ENCODE results near the gene ETHE1.

Gene ETHE1

GRCh38 chr19:43489310-43489709, 37.7 kb downstream of the ETHE1 start:
- DNase-seq (ENCODE audit: low read depth) = no peak

DNA sequence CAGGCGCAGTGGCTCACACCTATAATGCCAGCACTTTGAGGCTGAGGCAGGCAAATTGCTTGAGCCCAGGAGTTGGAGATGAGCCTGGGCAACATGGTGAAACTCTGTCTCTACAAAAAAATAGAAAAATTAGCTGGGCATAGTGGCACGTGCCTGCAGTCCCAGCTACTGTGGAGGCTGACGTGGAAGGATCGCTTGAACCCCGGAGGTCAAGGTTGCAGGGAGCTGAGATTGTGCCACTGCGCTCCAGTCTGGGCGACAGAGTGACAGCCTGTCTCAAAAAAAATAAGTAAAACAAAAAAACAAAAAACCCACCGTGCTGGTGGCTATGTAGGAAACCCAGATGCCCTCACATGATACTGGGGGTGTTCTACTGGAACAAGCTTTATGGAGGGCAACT, 38.8 kb downstream of the ETHE1 start:
- DNase-seq (ENCODE audit: low read depth) = no peak

- no peak for DNase-seq (ENCODE audit: low read depth)
These were observed 40.6 kb downstream of the ETHE1 start for GRCh38 chr19:43486412-43486811.

GRCh38 chr19:43485951-43486350, 41.0 kb downstream of the ETHE1 start:
- DNase-seq (ENCODE audit: low read depth) = no peak

- DNase-seq (ENCODE audit: low read depth) = no peak
These were observed 43.7 kb downstream of the ETHE1 start for GRCh38 chr19:43483281-43483680.

DNA sequence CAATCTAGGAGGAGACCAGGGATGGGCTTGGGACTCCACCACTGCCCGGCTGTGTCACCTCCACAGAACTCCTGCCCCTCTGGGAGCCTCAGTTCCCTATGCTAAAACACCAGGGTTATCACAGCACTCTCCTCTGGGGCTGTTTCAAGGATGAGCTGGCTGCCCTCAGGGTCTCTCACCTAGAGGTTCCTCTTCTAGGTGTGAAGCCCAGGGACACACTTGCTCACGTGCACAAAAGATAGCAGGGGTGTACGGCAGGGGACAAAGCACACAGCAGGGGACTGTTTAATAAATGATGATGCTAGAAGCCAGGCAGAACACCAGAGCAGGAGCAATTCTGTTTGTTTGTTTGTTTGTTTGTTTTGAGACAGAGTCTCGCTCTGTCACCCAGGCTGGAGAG, 44.8 kb downstream of the ETHE1 start:
- DNase-seq (ENCODE audit: low read depth) = no peak

GRCh38 chr19:43481701-43482100, 45.3 kb downstream of the ETHE1 start:
- no peak for DNase-seq (ENCODE audit: low read depth)

DNA sequence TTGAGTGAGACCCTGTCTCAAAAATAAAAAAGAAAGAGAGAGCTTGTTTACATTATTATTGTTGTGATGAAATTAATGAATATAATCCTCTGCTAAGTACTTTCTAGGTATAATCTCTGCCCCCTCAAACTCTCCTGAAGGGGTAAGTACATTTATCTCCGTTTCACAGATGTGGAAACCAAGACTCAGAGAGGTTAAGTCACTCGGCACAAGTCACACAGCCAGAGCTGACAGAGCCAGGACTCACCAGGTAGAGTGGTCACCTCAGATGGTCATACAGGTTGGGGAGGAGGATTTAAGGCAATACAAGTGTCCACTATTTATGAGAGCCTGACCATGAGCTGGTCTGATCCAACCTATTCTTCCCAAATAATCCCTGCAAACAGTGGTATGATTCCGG, 46.4 kb downstream of the ETHE1 start:
- no peak for DNase-seq (ENCODE audit: low read depth)

DNA sequence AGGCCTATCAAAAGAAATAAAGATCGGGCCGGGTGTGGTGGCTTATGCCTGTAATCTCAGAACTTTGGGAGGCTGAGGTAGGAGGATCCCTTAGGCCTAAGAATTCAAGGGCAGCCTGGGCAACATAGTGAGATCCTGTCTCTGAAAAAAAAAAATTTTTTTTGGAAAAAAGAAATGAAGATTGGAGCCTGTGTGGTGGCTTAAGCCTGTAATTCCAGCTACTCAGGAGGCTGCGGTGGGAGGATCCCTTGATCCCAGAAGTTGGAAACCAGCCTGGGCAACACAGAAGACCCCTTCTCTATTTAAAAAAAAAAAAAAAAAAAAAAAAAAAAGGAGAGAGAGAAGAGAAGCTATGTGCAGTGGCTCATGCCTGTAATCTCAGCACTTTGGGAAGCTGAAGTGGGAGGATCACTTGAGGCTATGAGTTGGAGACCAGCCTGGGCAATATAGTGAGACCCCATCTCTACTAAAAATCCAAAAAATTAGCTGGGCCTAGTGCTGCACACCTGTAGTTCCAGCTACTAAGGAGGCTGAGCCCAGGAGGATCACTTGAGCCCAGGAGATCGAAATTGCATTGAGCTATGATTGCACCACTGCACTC, 46.9 kb downstream of the ETHE1 start:
- no peak for DNase-seq (ENCODE audit: low read depth)

DNA sequence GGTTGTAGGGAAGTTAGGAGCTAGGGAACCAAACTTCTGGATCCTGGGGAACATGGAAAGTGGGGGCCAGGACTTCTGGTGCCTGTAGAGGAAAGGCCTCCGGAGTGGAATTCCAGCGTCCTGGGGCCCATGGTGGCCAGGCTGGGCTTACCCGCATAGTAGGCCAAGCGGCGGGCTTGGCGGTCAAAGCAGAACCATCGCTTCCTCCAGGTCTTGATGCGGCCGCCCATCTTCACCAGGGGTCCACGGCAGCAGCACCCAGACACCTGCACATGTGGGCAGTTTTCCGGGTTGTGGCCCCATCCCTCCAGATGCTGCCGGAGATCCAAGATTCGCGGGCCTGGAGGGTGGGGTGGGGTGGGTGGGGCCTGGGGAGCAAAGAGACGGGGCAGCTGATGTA, 47.8 kb downstream of the ETHE1 start:
- no peak for DNase-seq (ENCODE audit: low read depth)

DNA sequence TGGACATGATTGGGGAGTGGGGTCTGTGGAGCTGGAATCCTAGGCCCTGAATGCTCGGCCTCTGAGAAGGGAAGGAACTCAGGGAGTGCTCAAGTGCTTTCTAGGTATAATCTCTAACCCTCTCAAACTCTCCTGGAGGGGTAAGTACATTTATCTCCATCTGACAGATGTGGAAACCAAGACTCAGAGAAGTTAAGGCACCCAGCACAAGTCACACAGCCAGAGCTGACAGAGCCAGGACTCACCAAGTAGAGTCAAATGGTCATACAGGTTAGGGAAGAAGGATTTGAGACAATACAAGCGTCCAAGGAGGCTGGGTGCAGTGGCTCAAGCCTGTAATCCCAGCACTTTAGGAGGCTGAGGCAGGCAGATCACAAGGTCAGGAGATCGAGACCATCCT, 48.7 kb downstream of the ETHE1 start:
- DNase-seq (ENCODE audit: low read depth) = no peak

GRCh38 chr19:43476606-43477005, 50.4 kb downstream of the ETHE1 start:
- DNase-seq (ENCODE audit: low read depth) = no peak

- DNase-seq (ENCODE audit: low read depth) = peak; percentile 95
These were observed 51.9 kb downstream of the ETHE1 start for GRCh38 chr19:43474986-43475705.

DNA sequence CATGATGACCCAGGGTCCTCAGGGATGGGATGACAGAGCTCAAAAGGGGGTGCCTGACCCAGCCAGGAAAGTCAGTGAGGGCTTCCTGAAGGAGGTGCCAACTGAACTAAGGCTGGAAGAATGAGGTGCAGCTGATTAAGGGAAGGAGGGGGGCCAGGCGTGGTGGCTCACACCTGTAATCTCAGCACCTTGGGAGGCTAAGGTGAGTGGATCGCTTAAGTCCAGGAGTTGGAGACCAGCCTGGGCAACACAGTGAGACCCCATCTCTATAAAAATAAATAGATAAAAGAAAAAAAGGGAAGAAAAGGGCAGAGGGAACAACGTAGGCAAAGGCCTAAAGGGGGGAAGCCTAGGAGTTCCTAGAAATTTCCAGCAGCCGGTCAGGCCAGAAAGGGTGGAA, 52.5 kb downstream of the ETHE1 start:
- no peak for DNase-seq (ENCODE audit: low read depth)

DNA sequence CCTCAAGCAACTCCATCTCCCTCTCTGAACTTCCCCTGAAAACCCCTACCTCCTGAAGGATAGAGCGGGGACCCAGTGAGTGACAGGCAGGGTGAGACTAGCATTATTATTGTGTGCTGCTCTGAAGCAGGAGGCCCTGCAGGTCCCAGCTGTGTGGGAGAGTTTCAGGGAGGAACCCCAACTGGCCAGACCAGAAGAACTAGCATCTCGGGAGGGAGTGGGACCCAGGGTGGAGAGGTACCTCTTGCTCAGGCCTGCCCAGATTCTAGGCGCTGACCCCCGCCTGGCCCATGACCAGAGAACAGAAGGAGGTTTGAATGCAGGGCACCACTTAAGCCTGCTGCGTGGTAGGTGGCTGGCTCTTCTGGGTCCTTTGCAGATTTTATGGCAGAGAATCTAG, 55.9 kb downstream of the ETHE1 start:
- DNase-seq (ENCODE audit: low read depth) = no peak

- DNase-seq (ENCODE audit: low read depth) = peak; percentile 50
These were observed 56.7 kb downstream of the ETHE1 start for GRCh38 chr19:43470288-43470687.

- no peak for DNase-seq (ENCODE audit: low read depth)
These were observed 57.9 kb downstream of the ETHE1 start for GRCh38 chr19:43469160-43469480.

- no peak for DNase-seq (ENCODE audit: low read depth)
These were observed 58.4 kb downstream of the ETHE1 start for GRCh38 chr19:43468354-43469159.

- no peak for DNase-seq (ENCODE audit: low read depth)
These were observed 59.3 kb downstream of the ETHE1 start for GRCh38 chr19:43467730-43468129.

DNA sequence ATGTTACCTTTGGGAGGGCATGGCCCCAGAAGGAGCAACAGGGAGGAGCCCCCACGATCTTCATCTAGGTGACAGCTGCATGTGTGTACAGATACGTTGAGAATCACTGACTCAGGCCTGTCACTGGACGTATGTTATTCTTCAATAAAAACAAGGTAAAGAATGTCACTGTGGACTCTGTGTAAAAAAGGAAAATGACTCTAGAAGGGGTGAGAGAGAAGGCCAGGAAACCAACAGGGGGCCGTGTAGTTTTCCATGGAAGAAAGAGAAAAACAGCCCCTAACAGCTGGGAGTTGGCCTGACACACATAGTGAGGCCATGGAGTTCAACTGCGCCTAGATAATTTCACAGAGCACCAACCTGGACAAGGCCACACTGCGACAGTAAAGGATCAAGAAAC, 59.7 kb downstream of the ETHE1 start:
- no peak for DNase-seq (ENCODE audit: low read depth)

- no peak for DNase-seq (ENCODE audit: low read depth)
These were observed 60.2 kb downstream of the ETHE1 start for GRCh38 chr19:43466793-43467192.

DNA sequence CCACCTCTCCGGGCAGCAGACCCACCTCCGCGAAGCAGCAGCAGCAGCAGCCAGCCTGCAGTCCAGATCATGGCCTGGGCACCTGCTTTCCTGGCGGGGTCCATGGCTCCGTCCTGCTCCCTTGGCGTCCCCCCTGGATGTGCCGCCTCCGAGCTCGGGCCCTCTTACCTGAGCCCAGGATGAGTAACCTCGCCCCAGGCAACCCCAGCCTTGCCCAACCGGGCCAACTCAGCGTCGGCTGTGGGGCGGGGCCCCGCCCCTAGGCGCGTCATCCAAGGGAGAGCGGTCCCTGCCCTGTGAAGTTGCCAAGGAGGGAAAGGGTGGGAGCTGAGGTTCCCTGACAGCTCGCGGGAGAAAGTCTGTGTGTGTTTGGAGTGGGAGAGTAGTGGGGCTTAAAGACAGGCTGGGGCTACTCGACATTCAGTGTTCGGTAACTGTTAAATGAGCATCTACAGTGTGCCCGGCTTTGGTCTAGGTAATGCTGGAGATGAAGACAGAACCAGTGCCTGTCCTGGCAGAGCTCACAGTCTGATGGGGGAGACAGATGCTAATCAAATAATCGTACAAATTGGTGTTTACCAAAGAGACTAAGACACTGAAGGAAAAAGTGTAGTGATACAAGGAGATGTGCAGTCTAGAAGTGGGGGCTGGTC, 61.4 kb downstream of the ETHE1 start, which contains the start of gene LYPD3:
LYPD3 (minus strand) TSS at position 141 of the 653 bp plus-strand sequence; CDS start at position 104, 37 bp downstream.
- no peak for DNase-seq (ENCODE audit: low read depth)
